Uterus (tissue), 2 donors: ENCODE results near the gene PATE4.

Experiments
- POLR2A ChIP-seq, 2 donors: fragments of 450-650 bp; IDR thresholded peaks; one replicate each; pipeline ENCODE4 v1.6.1; 2016; ENCODE audit warnings: antibody characterized with exemption in 2 of 2, mild to moderate bottlenecking in 1 of 2, moderate library complexity in 1 of 2
- TF ChIP-seq, protein P1 (sequence below), 4 experiments: fragments of 200-600 bp in 2 of 4; fragments of 450-650 bp in 2 of 4; sonication (generic) in 2 of 4; IDR thresholded peaks; one replicate each; pipeline ENCODE4 v1.5.1; 2016 to 2019; ENCODE audit warnings: antibody characterized with exemption in 4 of 4, mild to moderate bottlenecking in 2 of 4, moderate library complexity in 1 of 4

DNA sequence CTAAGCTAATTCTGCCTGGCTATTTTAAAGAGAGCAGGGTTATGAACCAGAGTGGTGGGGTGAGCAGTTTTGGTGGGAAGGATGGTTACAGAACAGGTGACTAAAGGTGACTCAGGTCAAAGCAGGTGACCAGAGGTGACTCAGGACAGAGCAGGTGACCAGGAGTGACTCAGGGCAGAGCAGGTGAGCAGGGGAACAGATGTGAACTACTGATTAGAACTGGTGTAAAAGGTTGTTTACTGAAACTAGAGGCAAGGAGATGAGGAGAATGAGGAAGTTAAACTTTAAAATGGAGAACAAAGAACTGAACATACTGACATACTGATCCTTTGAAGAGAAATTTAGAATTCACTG is 39.0 kb downstream of the PATE4 start:
- TF ChIP-seq, protein P1, sequence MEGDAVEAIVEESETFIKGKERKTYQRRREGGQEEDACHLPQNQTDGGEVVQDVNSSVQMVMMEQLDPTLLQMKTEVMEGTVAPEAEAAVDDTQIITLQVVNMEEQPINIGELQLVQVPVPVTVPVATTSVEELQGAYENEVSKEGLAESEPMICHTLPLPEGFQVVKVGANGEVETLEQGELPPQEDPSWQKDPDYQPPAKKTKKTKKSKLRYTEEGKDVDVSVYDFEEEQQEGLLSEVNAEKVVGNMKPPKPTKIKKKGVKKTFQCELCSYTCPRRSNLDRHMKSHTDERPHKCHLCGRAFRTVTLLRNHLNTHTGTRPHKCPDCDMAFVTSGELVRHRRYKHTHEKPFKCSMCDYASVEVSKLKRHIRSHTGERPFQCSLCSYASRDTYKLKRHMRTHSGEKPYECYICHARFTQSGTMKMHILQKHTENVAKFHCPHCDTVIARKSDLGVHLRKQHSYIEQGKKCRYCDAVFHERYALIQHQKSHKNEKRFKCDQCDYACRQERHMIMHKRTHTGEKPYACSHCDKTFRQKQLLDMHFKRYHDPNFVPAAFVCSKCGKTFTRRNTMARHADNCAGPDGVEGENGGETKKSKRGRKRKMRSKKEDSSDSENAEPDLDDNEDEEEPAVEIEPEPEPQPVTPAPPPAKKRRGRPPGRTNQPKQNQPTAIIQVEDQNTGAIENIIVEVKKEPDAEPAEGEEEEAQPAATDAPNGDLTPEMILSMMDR (IDR thresholded peaks at IDR 0.05), result no peak
- no peak for TF ChIP-seq POLR2A (IDR thresholded peaks at IDR 0.05)
